WTC11 (cell line): ENCODE results near the gene SULT1C3. TPM values are rescaled to one million over a fixed set of nuclear protein-coding genes. Genes with fewer than 3 reads are reported as not detected.

ENCODE experiments used
- ATAC-seq: fragments of 200-7000 bp; cut with Tn5 transposase; 2 replicates; pipeline ENCODE4 v1.10.0; 2021; ENCODE audit warnings: mild to moderate bottlenecking, moderate library complexity
- CTCF ChIA-PET: fragments of 300-600 bp; sonication (Branson Sonifier 250); formaldehyde crosslinking; loops from one replicate; lab custom pipeline; 2021; ENCODE audit warnings: antibody characterized with exemption; lab: Charles Lee
- POLR2A ChIA-PET: fragments of 350-600 bp; sonication (Branson Sonifier 250); formaldehyde crosslinking; loops from one replicate; lab custom pipeline; 2021; ENCODE audit warnings: antibody characterized with exemption; lab: Charles Lee
- DNase-seq: peaks from one replicate; pipeline ENCODE4 v3.0.0; 2021; ENCODE audit warnings: low spot score
- H3K27ac Mint-ChIP-seq: 2 replicates; pipeline ENCODE4 v1.8.0; 2021; ENCODE audit warnings: mixed read lengths
- H3K27me3 Mint-ChIP-seq: 2 replicates; pipeline ENCODE4 v1.8.0; 2021; ENCODE audit warnings: low read depth, mild to moderate bottlenecking, moderate library complexity, mixed read lengths
- H3K36me3 Mint-ChIP-seq: 2 replicates; pipeline ENCODE4 v1.8.0; 2021; ENCODE audit warnings: mixed read lengths
- H3K4me1 Mint-ChIP-seq: 2 replicates; pipeline ENCODE4 v1.8.0; 2022; ENCODE audit warnings: mixed read lengths
- H3K4me3 Mint-ChIP-seq: 2 replicates; pipeline ENCODE4 v1.8.0; 2021; ENCODE audit warnings: mild to moderate bottlenecking, moderate library complexity, mixed read lengths
- H3K9me3 Mint-ChIP-seq: 2 replicates; pipeline ENCODE4 v1.8.0; 2021; ENCODE audit warnings: mixed read lengths
- CBFB ChIP-seq: sonication (generic); formaldehyde crosslinking; IDR thresholded peaks from 2 replicates; pipeline ENCODE4 v1.8.1; 2022; ENCODE audit warnings: mild to moderate bottlenecking, low read depth, missing genetic modification reagents
- EMX1 ChIP-seq: fragments of 250-450 bp; sonication (Bioruptor Pico); IDR thresholded peaks from 2 replicates; pipeline ENCODE4 v1.8.0; 2021; ENCODE audit warnings: mild to moderate bottlenecking
- GTF2I ChIP-seq: fragments of 250-450 bp; sonication (Bioruptor Pico); conservative IDR thresholded peaks from 2 replicates; pipeline ENCODE4 v1.4.0; 2021; ENCODE audit warnings: mild to moderate bottlenecking
- JAZF1 ChIP-seq: fragments of 250-450 bp; sonication (Bioruptor Pico); IDR thresholded peaks from 2 replicates; pipeline ENCODE4 v1.9.0; 2021; ENCODE audit warnings: moderate library complexity, mild to moderate bottlenecking, inconsistent platforms
- KAT7 ChIP-seq: sonication (generic); formaldehyde crosslinking; IDR thresholded peaks from 2 replicates; pipeline ENCODE4 v1.8.1; 2023; ENCODE audit warnings: missing genetic modification reagents, mild to moderate bottlenecking, borderline replicate concordance
- NFYB ChIP-seq: sonication (generic); formaldehyde crosslinking; conservative IDR thresholded peaks from 2 replicates; pipeline ENCODE4 v1.8.0; 2022; ENCODE audit warnings: low read depth, missing genetic modification reagents
- NR2C2 ChIP-seq: sonication (generic); formaldehyde crosslinking; IDR thresholded peaks from 2 replicates; pipeline ENCODE4 v1.8.0; 2022; ENCODE audit warnings: mild to moderate bottlenecking, missing genetic modification reagents
- RELA ChIP-seq: sonication (generic); formaldehyde crosslinking; IDR thresholded peaks from 2 replicates; pipeline ENCODE4 v1.8.1; 2022; ENCODE audit warnings: missing genetic modification reagents, mild to moderate bottlenecking, borderline replicate concordance
- SOX15 ChIP-seq: fragments of 250-450 bp; sonication (Bioruptor Pico); IDR thresholded peaks from 2 replicates; pipeline ENCODE4 v1.9.0; 2021; ENCODE audit warnings: mild to moderate bottlenecking
- SP1 ChIP-seq: sonication (generic); formaldehyde crosslinking; conservative IDR thresholded peaks from 2 replicates; pipeline ENCODE4 v1.8.1; 2022; ENCODE audit warnings: missing genetic modification reagents
- ZNF423 ChIP-seq: fragments of 250-450 bp; sonication (Bioruptor Pico); IDR thresholded peaks from 2 replicates; pipeline ENCODE4 v2.1.2; 2022; ENCODE audit warnings: mild to moderate bottlenecking, moderate library complexity
- total RNA-seq: library from RNA; stranded (reverse); gene quantifications from 3 replicates; pipeline ENCODE4 v1.2.3, GENCODE V29; 2021
- TF ChIP-seq, protein P1 (sequence below): fragments of 250-450 bp; sonication (Bioruptor Pico); IDR thresholded peaks from 2 replicates; pipeline ENCODE4 v1.9.0; 2021; ENCODE audit warnings: mild to moderate bottlenecking
- TF ChIP-seq, protein P2 (sequence below): fragments of 250-450 bp; sonication (Bioruptor Pico); IDR thresholded peaks from 2 replicates; pipeline ENCODE4 v1.9.0; 2021; ENCODE audit warnings: mild to moderate bottlenecking
- TF ChIP-seq, protein P3 (sequence below): sonication (generic); formaldehyde crosslinking; IDR thresholded peaks from 2 replicates; pipeline ENCODE4 v1.8.0; 2022; ENCODE audit warnings: mild to moderate bottlenecking, missing genetic modification reagents
- TF ChIP-seq, protein P4 (sequence below): sonication (generic); formaldehyde crosslinking; IDR thresholded peaks from 2 replicates; pipeline ENCODE4 v1.8.1; 2022; ENCODE audit warnings: mild to moderate bottlenecking, missing genetic modification reagents, moderate library complexity, borderline replicate concordance
- TF ChIP-seq, protein P5 (sequence below): sonication (generic); formaldehyde crosslinking; IDR thresholded peaks from 2 replicates; pipeline ENCODE4 v1.8.0; 2023; ENCODE audit warnings: mild to moderate bottlenecking, missing genetic modification reagents
- TF ChIP-seq, protein P6 (sequence below): fragments of 200-600 bp; IDR thresholded peaks from 2 replicates; pipeline ENCODE4 v1.8.0; 2022; ENCODE audit warnings: antibody characterized with exemption
- TF ChIP-seq, protein P7 (sequence below): sonication (generic); formaldehyde crosslinking; IDR thresholded peaks from 2 replicates; pipeline ENCODE4 v1.8.1; 2022; ENCODE audit warnings: low read depth, missing genetic modification reagents, borderline replicate concordance

Gene SULT1C3
- total RNA-seq, 1 experiment from 2014 or later, result not detected

DNA sequence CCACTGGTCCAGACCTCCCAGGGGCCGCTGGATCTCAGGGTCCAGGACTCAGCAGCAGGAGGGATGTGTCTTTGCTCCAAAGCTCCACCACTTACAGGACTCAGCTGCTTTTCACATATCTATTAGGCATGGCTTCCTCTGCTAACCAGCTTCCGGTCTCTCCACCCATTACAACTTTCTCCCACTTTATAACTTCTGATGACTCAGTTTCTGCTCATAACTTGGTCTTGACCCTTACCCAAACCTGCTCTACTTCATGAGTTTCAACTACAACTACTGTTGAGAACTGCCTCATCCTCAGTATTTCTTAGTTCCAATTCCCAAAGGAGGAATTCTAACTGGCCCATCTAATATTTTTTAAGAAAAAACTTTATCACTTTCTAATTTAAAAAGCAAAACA, 66.1 kb downstream of the SULT1C3 start:
- CTCF ChIA-PET, result no interaction called here
- H3K27me3 Mint-ChIP-seq, result no peaks in the 10 kb centered on the region
- TF ChIP-seq, protein P1, sequence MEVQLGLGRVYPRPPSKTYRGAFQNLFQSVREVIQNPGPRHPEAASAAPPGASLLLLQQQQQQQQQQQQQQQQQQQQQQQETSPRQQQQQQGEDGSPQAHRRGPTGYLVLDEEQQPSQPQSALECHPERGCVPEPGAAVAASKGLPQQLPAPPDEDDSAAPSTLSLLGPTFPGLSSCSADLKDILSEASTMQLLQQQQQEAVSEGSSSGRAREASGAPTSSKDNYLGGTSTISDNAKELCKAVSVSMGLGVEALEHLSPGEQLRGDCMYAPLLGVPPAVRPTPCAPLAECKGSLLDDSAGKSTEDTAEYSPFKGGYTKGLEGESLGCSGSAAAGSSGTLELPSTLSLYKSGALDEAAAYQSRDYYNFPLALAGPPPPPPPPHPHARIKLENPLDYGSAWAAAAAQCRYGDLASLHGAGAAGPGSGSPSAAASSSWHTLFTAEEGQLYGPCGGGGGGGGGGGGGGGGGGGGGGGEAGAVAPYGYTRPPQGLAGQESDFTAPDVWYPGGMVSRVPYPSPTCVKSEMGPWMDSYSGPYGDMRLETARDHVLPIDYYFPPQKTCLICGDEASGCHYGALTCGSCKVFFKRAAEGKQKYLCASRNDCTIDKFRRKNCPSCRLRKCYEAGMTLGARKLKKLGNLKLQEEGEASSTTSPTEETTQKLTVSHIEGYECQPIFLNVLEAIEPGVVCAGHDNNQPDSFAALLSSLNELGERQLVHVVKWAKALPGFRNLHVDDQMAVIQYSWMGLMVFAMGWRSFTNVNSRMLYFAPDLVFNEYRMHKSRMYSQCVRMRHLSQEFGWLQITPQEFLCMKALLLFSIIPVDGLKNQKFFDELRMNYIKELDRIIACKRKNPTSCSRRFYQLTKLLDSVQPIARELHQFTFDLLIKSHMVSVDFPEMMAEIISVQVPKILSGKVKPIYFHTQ (CRISPR knock-in tag), result no peak
- no peak for TF ChIP-seq SOX15
- TF ChIP-seq, protein P2, sequence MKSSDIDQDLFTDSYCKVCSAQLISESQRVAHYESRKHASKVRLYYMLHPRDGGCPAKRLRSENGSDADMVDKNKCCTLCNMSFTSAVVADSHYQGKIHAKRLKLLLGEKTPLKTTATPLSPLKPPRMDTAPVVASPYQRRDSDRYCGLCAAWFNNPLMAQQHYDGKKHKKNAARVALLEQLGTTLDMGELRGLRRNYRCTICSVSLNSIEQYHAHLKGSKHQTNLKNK (CRISPR knock-in tag), result no peak
- TF ChIP-seq, protein P3, sequence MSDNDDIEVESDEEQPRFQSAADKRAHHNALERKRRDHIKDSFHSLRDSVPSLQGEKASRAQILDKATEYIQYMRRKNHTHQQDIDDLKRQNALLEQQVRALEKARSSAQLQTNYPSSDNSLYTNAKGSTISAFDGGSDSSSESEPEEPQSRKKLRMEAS (CRISPR knock-in tag), result no peak
- TF ChIP-seq, all 79 proteins: peak for 0
- POLR2A ChIA-PET, result no interaction called here
- Mint-ChIP-seq H3K9me3 (peaks cover 6% of the 10 kb centered on the region), H3K36me3 (no peaks in the 10 kb centered on the region; the same call in 1 of the 2 replicates), H3K4me3 (no peak overlapping the region), H3K27ac (no peak overlapping the region), H3K4me1 (no peaks in the 10 kb centered on the region)
- no peak for ATAC-seq
- no peak for DNase-seq

DNA sequence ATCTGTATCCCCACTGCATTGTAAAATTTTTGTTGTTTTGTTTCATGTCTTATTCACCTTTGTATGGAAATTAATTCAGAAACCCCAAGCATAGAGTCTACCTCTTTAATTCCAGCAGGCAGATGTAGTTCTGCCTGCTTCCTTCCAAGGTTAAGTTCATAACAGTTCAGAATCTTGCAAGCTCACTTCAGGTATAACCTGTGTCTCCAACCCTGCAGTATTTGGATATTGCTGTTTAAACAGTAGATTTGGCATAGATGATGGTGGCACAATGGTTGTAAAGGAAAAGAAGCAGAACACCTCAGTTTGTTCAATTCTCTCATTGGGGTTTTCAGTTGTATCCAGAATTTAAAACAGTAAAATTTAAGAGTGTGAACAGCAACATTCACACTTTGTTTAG, 70.1 kb downstream of the SULT1C3 start:
- H3K27me3 Mint-ChIP-seq, result 0 out of 2 replicates have a peak, but pooled peaks cover 2% of the 10 kb centered on the region
- peaks cover under 1% of the 10 kb centered on the region for H3K4me1 Mint-ChIP-seq
- H3K27ac Mint-ChIP-seq, result no peak overlapping the region
- no peaks in the 10 kb centered on the region; the same call in 1 of the 2 replicates for H3K36me3 Mint-ChIP-seq
- DNase-seq, result no peak
- H3K4me3 Mint-ChIP-seq, result no peak overlapping the region
- TF ChIP-seq GTF2I (CRISPR knock-in tag), result no peak
- TF ChIP-seq, protein P2 (CRISPR knock-in tag), result no peak
- TF ChIP-seq EMX1 (CRISPR knock-in tag), result no peak
- no peak for TF ChIP-seq SP1 (CRISPR knock-in tag)
- TF ChIP-seq, protein P4, sequence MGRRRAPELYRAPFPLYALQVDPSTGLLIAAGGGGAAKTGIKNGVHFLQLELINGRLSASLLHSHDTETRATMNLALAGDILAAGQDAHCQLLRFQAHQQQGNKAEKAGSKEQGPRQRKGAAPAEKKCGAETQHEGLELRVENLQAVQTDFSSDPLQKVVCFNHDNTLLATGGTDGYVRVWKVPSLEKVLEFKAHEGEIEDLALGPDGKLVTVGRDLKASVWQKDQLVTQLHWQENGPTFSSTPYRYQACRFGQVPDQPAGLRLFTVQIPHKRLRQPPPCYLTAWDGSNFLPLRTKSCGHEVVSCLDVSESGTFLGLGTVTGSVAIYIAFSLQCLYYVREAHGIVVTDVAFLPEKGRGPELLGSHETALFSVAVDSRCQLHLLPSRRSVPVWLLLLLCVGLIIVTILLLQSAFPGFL (CRISPR knock-in tag), result no peak
- TF ChIP-seq NR2C2, result no peak
- no peak for TF ChIP-seq RELA (CRISPR knock-in tag)
- no peak for TF ChIP-seq KAT7
- TF ChIP-seq, protein P5, sequence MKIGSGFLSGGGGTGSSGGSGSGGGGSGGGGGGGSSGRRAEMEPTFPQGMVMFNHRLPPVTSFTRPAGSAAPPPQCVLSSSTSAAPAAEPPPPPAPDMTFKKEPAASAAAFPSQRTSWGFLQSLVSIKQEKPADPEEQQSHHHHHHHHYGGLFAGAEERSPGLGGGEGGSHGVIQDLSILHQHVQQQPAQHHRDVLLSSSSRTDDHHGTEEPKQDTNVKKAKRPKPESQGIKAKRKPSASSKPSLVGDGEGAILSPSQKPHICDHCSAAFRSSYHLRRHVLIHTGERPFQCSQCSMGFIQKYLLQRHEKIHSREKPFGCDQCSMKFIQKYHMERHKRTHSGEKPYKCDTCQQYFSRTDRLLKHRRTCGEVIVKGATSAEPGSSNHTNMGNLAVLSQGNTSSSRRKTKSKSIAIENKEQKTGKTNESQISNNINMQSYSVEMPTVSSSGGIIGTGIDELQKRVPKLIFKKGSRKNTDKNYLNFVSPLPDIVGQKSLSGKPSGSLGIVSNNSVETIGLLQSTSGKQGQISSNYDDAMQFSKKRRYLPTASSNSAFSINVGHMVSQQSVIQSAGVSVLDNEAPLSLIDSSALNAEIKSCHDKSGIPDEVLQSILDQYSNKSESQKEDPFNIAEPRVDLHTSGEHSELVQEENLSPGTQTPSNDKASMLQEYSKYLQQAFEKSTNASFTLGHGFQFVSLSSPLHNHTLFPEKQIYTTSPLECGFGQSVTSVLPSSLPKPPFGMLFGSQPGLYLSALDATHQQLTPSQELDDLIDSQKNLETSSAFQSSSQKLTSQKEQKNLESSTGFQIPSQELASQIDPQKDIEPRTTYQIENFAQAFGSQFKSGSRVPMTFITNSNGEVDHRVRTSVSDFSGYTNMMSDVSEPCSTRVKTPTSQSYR, result no peak
- TF ChIP-seq, protein P6, sequence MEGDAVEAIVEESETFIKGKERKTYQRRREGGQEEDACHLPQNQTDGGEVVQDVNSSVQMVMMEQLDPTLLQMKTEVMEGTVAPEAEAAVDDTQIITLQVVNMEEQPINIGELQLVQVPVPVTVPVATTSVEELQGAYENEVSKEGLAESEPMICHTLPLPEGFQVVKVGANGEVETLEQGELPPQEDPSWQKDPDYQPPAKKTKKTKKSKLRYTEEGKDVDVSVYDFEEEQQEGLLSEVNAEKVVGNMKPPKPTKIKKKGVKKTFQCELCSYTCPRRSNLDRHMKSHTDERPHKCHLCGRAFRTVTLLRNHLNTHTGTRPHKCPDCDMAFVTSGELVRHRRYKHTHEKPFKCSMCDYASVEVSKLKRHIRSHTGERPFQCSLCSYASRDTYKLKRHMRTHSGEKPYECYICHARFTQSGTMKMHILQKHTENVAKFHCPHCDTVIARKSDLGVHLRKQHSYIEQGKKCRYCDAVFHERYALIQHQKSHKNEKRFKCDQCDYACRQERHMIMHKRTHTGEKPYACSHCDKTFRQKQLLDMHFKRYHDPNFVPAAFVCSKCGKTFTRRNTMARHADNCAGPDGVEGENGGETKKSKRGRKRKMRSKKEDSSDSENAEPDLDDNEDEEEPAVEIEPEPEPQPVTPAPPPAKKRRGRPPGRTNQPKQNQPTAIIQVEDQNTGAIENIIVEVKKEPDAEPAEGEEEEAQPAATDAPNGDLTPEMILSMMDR, result no peak
- TF ChIP-seq ZNF423 (CRISPR knock-in tag), result no peak
- TF ChIP-seq, protein P7, sequence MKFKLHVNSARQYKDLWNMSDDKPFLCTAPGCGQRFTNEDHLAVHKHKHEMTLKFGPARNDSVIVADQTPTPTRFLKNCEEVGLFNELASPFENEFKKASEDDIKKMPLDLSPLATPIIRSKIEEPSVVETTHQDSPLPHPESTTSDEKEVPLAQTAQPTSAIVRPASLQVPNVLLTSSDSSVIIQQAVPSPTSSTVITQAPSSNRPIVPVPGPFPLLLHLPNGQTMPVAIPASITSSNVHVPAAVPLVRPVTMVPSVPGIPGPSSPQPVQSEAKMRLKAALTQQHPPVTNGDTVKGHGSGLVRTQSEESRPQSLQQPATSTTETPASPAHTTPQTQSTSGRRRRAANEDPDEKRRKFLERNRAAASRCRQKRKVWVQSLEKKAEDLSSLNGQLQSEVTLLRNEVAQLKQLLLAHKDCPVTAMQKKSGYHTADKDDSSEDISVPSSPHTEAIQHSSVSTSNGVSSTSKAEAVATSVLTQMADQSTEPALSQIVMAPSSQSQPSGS (CRISPR knock-in tag), result no peak
- no peak for TF ChIP-seq JAZF1 (CRISPR knock-in tag)
- no peak for TF ChIP-seq CBFB (CRISPR knock-in tag)
- TF ChIP-seq NFYB (CRISPR knock-in tag), result no peak
- peaks cover 27% of the 10 kb centered on the region for H3K9me3 Mint-ChIP-seq
- ChIA-PET POLR2A (no interaction called here), CTCF (no interaction called here)
- no peak for ATAC-seq
